Fibroblast of the conjunctiva (primary cell): ENCODE measurements around the gene OR2AJ1.

ENCODE experiments used
- DNase-seq: peaks from one replicate; pipeline ENCODE4 v3.0.0-alpha.2; 2010; ENCODE audit warnings: low read depth

Gene OR2AJ1

GRCh38 chr1:247962911-247963588, 38.4 kb downstream of the OR2AJ1 start:
- no peak for DNase-seq

GRCh38 chr1:247964933-247965332, 40.2 kb downstream of the OR2AJ1 start, which contains the start of gene OR2AK2:
Gene OR2AK2, plus strand, starts transcription at chr1:247965233. Its CDS starts 144 bp downstream, at chr1:247965377.
- no peak for DNase-seq

DNA sequence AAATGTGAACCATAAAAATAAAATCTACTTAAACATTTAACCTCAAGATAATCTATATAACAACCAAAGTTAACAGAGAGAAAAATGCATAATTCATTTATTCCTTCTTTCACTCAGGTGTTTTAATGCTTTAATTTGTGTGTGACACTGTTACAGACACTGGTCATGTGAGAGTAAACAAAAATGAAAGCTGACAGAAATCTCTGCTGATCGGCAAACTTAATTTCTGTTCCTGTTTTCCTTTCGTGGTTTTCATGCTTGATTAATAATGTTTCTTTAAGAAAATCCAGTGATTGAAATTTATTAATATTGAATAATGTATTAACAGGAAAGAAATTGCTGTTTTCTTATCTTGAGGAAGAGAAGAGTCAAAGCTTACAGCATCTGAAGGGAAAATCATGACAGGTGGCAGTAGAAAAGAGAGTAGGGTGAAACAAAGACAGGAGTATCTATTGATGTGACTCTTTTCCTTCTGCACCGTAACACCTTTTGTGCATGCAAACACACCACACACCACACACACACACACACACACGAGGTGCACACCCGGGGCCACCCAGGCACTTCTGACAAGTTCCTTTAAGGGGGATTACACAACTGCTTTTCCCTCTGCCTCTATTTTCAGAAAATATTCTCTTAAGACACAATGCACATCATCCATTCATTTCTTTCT, 42.0 kb downstream of the OR2AJ1 start:
- no peak for DNase-seq
